ENCODE results near the gene CPAMD8.
"Not testable (repeated sequence)": the region's sequence is repeated elsewhere in the genome, so short reads cannot be mapped to it uniquely, and the experiment has no call there.

CPAMD8 gene

DNA sequence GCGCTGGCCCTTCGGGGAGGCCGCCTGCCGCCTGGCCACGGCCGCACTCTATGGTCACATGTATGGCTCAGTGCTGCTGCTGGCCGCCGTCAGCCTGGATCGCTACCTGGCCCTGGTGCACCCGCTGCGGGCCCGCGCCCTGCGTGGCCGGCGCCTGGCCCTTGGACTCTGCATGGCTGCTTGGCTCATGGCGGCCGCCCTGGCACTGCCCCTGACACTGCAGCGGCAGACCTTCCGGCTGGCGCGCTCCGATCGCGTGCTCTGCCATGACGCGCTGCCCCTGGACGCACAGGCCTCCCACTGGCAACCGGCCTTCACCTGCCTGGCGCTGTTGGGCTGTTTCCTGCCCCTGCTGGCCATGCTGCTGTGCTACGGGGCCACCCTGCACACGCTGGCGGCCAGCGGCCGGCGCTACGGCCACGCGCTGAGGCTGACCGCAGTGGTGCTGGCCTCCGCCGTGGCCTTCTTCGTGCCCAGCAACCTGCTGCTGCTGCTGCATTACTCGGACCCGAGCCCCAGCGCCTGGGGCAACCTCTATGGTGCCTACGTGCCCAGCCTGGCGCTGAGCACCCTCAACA is 136.6 kb downstream of the CPAMD8 start:
- DNase-seq, result no peak

DNA sequence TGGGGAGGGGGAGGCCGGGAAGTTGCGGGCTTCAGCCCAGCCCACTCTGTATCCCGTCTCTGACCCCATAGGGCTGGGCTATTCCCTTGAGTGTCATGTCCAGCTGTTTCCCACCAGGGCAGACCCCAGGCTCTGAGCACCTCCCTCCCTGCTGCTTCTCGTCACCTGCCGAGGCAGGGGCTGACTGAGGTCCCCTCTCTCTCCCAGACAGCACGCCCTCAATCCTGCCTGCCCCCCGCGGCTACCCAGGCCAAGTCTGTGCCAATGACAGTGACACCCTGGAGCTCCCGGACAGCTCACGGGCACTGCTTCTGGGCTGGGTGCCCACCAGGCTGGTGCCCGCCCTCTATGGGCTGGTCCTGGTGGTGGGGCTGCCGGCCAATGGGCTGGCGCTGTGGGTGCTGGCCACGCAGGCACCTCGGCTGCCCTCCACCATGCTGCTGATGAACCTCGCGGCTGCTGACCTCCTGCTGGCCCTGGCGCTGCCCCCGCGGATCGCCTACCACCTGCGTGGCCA is 137.2 kb downstream of the CPAMD8 start:
- no peak for DNase-seq

DNA sequence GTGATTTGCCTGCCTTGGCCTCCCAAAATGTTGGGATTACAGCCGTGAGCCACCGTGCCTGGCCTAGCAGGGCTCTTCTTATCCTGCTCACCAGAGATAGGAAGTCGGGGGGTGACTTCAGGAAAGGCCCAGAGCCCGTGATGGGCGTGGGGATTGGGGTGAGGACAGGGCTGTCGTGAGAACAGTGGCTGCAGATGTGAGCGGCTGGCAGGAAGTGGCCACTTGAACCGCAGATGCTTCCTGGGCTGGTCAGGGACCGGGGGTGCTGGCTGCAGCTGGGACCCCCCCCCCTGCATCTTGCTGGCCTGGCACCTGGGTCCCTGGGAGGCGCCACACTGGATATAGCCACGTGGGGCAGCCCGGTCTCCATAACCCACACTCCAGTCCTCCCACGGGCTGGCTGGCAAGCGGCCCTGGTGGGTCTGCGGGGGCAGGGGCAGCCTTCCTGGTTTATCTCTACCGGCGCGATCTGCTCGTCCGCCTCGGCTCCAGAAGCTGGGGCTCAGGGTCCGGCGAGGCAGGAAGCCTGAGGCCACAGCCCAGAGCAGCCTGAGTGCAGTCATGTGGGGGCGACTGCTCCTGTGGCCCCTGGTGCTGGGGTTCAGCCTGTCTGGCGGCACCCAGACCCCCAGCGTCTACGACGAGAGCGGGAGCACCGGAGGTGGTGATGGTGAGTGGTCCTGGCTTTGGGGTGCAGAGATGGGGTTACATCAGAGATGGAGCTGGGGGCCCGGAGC is 137.8 kb downstream of the CPAMD8 start, which contains the start of gene F2RL3:
F2RL3 (plus strand) TSS at position 371 of the 737 bp plus-strand sequence; CDS start at position 562, 191 bp downstream.
- DNase-seq, result peak in 1 of 2 donors; percentile 21

DNA sequence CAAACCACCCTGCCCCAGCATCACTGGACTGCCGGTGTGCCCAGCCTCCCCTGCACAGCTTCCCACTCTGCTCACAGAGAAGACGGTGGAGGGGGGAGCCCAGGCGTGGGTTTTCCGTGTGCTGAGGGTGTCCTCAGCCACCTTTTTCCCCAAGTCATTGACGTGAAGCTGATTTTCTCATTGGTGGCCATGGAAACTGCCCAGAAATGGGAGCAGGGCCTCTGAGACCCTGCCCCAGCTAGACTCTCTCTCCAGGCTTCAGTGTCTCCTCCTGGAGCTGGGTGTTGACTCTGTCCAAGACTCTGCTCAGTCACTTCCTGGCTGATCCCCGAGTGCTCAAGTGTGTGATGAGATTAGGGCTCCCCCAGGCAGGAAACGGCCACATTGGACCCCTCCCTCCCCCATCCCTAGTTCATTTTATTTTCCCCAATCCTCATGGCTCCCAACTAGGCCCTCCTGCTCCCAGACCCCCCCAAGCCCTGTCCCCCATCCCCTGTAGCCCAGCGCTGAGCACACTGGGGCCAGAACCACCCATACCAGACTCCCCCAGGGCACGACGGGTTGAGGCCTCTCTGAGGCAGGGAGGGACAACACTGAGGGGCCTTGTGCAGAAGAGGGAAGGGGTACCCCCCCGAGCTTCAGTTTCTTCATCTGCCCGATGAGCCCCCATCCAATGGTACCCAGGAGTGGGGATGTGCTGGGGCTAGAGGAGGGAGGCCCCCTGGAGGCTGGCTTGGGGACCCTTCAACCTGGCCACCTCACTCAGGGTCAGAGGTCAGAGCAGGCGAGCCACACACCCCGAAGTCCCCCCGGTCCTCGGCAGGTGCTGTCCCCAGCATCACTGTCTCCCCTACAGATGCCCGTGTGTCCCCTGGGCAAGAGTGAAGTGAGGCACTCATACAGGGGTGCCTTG is 139.0 kb downstream of the CPAMD8 start:
- no peak for DNase-seq

DNA sequence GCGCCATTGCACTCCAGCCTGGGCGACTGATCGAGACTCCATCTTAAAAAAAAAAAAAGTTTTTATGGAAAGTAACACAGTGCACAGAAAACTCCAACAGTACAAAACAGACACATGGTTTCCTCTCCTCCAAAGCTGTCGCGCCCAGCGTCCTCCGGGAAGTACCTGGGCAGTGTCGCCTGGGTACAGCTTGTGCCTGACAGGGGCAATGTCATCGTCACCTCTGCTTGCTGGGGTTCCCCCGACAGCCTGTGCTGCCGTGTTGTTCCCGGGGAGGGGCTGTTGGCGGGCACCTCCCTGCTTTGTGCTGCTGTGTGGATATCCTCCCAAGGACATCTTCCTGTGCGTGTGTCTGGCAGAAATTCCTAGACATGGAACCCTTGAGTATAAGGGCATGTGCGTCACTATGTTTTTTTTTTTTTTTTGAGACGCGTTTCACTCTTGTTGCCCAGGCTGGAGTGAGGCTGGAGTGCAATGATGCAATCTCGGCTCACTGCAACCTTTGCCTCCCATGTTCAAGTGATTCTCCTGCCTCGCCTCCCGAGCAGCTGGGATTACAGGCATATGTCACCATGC is 140.2 kb downstream of the CPAMD8 start:
- no peak for DNase-seq

DNA sequence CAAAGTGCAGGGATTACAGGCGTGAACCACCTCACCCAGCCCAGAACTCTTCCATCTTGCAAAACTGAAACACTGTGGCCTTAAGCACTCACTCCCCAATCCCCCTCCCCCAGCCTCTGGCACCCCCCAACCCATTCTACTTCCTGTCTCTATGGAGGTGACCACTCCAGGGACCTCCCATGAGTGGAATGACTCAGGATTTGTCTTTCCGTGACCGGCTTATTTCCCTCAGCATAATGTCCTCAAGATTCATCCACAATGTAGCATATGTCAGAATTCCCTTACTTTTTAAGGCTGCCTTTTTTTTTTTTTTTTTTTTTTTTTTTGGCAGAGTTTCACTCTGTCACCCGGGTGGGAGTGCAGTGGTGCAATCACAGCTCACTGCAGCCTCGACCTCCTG is 141.4 kb downstream of the CPAMD8 start:
- DNase-seq, result no peak

DNA sequence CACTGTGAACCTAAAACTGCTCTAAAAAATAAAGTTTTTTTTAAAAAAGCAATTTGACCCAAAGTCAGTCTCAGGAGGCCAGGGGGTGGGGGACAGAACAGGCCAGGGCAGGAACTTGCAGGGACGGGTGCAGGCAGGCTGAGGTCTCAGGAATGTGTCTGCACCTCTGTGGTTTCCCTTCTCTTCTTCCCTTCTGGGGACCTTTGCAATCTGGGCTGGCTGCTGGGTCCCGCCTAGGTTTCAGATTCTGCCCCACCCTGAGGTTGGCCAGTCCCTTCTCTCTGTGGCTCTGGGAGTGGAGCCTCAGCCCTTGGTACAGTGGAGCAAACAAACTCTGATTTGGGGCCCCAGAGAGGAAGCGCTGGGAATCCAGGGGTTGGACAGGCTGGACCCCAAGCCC is 143.1 kb downstream of the CPAMD8 start:
- no peak for DNase-seq

DNA sequence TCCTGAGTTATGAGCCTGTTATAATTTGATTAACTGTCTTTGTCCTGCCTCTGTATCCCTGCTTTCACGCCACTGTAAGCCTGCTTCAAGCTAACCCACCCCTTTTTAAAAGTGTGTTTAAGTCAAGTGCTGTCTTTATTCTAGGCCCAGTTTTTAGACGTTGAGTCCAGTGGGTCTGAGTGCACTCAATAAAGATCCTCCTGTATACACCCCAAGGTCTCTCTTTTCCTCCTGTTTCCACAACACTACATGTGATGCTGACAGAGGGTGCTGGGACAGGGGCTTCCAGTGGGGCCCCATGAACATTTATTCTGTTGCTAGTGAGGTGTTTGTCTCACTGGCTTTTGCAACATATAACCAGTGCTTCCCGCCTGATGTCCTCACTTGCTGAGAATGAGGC is 144.5 kb downstream of the CPAMD8 start:
- DNase-seq, result no peak

DNA sequence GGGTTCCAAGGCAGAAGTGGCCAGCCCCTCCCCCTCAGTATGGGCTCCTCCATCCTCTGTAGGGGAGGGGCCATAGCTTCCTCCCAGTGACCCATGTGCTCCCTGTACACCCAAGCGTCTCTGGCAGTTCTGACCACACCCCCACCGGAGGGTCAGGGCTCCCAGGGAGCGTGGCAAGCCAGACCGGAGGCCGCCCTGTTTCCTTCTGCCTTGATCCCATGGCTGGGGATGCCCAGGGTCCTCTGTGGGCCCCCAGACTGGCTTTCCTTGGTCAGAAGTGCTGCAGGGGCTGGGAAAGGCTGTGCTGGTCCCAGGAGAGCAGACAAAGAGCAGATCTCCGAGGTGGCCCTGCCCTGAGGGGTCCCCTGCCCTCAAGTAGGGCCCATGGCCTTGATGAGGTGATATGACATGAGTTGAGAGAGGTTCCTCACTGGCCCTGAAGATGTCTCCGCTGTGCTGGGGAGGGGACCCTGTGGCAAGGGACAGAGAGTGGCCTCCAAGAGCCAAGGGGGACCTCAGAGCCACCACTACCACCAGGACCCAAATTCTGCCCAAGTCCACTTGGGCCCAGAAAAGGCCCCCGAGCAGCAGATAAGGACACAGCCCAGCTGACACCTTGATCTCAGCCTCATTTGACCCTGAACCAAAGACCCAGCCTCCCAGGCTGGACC is 145.6 kb downstream of the CPAMD8 start:
- no peak for DNase-seq

DNA sequence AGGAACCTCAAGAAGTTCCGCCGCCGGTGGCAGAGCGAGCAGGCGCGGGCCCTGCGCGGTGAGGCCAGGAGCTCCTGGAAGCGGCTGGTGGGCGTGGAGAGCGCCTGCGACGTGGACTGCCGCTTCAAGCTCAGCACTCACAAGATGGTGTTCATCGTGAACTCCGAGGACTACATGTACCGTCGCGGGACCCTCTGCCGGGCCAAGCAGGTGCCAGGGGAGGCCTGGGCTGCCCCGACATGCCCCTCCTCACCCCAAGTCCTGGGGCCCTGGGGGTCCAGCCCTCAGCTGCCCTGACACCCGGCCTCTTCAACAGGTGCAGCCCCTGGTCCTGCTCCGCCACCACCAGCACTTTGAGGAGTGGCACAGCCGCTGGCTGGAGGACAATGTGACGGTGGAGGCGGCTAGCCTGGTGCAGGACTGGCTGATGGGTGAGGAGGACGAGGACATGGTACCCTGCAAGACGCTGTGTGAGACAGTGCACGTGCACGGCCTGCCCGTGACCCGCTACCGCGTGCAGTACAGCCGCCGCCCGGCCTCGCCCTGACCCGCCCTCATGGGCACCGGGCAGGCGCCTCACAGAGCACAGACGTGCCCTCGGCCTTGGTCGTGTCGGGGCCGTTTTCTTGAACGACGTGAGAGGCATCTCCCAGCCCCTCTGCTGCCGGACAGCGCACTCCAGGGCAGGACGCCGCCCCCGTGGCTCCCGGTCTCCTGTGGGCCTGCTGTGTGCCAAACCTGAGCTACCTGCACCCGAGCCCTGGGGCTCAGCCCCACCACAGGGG is 148.2 kb downstream of the CPAMD8 start:
- DNase-seq, result no peak

DNA sequence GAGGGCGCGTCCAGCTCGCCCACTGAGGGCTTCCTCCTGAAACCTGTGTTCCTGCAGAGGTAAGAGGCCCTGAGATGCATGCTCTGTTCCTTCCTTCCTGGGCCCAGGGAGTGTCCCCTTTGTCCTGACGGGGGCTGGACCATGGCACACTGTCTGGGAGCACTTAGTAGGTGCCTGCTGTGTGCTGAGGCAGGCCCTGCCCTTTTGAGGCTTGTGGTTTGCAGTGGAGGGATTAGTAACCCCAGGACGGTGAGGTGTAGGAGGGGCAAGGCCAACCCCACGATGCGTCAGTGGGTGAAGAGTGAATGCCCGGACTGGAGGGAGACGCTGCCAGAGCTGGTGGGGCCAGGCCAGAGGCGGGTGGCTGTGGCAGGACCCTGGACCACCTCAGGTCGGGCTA is 149.0 kb downstream of the CPAMD8 start:
- no peak for DNase-seq

DNA sequence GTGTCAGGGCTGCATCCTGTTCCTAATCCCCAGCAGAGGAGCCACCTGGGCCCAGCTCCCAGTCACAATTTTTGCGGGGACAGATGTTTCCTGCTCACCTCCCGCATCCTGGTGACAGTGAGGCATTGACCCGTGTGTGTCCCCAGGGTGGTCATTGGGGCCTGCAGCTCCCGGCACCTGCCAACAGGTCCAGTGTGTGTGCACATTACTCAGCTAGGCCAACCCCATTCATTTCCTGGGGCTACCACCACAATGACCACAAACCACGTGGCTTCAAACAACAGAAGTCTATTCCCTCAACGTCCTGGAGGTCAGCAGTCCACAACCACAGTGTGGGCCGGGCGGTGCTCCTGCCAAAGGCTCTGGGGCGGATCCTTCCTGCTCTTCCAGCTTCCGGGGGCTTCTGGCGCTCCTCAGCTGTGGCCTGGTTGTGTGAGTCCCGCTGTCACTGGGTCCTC is 149.7 kb downstream of the CPAMD8 start:
- DNase-seq, result no peak

DNA sequence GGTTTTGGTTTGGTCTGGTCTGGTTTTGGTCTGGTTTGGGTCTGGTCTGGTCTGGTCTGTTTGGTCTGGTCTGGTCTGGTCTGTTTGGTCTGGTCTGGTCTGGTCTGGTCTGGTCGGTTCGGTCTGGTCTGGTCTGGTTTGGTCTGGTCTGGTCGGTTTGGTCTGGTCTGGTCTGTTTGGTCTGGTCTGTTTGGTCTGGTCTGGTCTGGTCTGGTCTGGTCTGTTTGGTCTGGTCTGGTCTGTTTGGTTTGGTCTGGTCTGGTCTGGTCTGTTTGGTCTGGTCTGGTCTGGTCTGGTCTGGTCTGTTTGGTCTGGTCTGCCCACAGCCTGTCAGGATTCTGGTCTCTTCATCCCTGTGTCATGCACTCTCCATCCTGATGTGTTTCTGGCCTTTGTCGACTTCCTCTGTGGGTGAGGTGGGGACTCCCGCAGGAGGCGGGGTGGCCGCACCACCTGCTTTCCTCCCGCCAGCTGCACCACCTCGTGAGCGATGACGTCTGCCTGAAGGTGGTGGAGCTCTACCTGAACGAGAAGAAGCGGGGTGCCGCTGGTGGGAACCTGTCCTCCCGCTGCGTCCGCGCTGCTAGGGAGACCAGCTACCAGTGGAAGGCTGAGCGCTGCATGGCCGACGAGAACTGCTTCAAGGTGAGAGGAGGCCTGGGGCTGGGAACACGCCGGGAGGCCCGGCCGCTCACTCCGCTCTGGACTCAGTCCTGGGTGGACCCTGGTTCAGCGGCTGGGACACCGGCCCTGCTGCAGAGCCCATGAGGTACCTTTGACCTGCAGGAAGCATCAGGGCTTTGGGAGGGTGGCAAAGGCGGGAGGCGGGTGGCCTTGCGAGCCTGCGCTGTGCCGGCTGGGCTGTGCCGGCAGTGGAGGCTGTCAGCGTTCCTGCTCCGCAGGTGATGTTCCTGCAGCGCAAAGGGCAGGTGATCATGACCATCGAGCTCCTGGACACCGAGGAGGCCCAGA is 150.7 kb downstream of the CPAMD8 start:
- DNase-seq, result peak in 1 of 2 donors; percentile 36

DNA sequence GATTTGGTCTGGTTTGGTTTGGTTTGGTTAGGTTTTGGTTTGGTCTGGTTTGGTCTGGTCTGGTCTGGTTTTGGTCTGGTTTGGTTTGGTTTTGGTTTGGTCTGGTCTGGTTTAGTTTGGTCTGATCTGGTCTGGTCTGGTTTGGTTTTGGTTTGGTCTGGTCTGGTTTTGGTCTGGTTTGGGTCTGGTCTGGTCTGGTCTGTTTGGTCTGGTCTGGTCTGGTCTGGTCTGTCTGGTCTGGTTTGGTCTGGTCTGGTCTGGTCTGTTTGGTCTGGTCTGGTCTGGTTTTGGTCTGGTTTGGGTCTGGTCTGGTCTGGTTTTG is 151.7 kb downstream of the CPAMD8 start:
- not testable (repeated sequence) for DNase-seq

DNA sequence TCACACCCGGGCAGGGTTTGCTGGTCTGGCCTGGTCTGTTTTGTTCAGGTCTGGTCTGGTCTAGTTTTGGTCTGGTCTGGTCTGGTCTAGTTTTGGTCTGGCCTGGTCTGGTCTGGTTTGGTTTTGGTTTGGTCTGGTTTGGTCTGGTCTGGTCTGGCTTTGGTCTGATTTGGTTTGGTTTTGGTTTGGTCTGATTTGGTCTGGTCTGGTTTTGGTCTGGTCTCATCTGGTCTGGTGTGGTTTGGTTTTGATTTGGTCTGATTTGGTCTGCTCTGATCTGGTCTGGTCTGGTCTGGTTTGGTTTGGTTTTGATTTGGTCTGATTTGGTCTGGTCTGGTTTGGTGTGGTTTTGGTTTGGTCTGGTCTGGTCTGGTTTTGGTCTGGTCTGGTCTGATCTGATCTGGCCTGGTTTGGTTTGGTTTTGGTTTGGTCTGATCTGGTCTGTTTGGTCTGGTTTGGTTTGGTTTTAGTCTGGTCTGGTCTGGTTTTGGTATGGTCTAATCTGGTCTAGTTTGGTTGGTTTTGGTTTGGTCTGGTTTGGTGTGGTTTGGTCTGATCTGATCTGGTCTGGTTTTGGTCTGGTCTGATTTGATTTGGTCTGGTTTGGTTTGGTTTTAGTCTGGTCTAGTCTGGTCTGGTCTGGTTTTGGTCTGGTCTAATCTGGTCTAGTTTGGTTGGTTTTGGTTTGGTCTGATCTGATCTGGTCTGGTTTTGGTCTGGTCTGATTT is 152.2 kb downstream of the CPAMD8 start:
- DNase-seq, result no peak

DNA sequence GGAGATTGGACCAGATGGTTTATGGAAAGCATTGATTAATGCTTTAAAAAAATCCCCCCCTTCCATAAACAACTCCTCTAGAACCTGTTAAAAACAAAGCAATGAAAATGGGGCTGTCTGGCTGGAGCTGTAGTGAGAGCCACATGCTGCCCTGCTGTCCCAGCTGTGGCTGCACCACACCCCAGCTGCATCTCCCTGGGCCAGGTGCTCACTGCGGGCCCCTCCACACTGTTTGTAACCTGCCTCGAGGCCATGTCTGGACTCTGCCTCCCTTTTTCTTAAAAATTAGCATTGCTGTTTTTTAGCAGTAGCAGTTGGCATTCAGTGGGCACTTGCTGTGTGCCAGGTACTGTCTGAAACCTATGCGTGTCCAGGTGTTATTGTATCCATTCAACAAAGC is 153.0 kb downstream of the CPAMD8 start:
- DNase-seq, result no peak

DNA sequence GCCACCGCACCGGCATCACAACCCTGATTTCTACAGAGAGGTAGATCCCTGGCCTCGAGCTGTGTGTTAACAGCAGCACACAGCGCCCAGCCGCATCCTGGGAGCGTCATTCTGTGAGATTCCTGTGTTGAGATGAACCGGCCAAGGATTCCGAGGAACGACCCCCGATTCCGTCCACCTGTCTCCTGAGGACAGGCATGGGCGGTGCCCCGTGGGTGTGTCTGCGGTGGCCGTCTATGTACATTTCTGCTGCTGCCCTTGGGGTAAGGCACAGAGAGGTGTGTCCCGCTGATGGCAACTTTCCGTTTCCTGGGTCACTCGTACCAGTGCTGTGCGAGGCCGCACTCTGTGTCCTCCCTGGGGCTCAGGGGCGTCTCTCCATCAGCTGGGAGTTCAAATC is 153.9 kb downstream of the CPAMD8 start:
- DNase-seq, result no peak

DNA sequence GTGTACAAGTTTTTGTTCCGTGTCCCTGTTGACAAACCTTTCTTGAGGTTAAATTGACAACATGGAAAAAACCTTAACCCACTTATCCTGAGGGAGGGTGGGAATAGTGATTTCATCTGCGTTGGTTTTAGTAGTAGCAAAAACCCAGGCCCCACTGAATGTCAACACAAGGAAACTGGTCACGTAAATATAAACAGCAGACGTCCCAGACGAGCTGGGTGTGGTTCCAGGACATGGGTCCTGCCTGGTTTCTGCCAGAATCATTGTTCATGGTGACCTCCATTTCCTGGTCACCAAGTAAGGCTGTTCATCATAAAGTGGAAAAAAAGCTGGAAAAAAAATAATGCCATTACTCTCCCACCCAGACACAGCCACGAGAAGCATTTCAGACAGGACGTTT is 154.7 kb downstream of the CPAMD8 start:
- DNase-seq, result no peak

DNA sequence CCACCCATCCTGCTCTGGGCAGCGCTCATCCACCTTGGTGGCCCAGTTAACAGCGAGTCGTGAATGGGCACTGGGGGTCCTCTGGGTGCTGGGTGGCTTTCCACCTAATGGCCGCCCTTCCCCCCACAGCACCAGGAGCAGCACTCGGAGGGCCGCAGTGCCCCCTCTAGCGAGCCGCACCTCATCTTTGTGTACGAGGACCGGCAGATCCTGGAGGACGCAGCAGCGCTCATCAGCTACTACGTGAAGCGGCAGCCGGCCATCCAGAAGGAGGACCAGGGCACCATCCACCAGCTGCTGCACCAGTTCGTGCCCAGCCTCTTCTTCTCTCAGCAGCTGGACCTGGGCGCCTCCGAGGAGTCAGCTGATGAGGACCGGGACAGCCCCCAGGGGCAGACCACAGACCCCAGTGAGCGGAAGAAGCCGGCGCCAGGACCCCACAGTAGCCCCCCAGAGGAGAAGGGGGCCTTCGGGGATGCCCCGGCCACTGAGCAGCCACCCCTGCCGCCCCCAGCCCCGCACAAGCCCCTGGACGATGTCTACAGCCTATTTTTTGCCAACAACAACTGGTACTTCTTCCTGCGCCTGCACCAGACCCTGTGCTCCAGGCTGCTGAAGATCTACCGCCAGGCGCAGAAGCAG is 157.2 kb downstream of the CPAMD8 start:
- DNase-seq, result no peak

All from CD4-positive, alpha-beta T cell treated with Interleukin-1 beta for 1 hour (primary cell).